ENCODE results near the gene TUBGCP2.
A peak's percentile ranks its signal among the peaks of the same experiment; 100 is the strongest.
"Not testable (repeated sequence)": the region's sequence is repeated elsewhere in the genome, so short reads cannot be mapped to it uniquely, and the experiment has no call there.

Gene TUBGCP2

DNA sequence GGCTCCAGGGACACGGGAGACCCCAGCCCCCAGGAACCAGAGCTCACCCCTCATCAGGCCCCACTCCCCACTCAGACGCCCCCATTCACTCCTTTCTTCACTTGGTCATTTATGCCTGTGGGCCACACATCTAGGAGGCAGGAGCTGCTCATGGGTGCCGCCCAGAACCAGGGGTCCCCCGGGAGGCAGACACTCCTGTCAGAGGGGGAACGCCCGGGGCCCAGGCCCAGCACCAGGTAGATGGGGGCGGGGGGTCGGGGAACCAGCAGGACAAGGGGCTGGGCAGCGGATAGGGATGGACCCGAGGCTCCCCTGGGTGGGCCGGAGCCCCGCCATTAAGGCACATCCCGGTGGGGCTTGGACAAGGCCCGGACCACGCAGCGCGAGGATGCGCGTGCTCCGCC, 16.2 kb upstream of the TUBGCP2 start:
- no peak for DNase-seq

DNA sequence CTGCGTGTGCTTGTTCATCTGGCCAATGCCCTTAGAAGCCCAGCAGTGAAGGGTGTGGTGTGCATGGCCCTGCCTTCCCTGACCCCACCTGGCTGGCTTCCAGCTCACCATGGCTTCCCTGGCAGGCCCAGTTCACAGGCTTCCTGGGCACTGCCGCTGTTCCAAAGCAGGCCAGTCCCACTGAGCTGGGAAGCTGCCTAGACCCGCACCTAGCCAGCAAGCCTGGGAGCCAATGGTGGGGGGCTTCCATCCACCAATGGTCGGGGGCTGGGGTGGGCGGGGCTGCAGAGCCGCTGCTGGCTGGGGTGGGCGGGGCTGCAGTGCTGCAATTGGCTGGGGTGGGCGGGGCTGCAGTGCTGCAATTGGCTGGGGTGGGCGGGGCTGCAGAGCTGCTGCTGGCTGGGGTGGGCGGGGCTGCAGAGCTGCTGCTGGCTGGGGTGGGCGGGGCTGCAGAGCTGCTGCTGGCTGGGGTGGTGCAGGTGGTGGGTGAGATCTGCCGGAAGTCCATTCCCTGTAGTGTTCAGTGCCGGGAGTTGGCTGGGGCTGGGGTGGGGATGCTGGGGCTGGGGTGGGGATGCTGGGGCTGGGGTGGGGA, 15.6 kb upstream of the TUBGCP2 start:
- DNase-seq: peak; percentile 70

DNA sequence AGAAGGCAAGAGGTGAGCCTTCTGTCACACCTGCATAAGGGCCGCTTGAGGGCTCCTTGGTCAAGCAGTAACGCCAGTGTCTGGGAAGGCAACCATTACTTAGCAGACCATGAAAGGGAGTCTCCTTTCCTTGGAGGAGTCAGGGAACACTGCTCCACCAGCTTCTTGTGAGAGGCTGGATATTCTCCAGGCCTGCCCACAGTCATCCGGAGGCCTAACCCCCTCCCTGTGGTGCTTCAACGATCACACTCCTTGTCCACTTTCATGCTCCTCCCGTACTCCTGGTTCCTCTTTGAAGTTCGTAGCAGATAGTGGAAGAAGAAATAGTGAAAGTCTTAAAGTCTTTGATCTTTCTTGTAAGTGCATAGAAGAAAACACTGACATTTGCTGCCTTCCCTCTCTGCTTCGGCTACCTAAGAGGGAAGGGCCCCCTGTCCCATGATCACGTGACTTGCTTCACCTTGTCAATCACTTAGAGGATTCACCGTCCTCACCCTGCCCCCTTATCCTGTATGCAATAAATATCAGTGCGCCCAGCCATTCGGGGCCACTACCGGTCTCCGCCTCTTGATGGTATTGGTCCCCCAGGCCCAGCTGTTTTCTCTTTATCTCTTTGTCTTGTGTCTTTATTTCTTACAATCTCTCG, 13.5 kb upstream of the TUBGCP2 start:
- DNase-seq: not testable (repeated sequence)

DNA sequence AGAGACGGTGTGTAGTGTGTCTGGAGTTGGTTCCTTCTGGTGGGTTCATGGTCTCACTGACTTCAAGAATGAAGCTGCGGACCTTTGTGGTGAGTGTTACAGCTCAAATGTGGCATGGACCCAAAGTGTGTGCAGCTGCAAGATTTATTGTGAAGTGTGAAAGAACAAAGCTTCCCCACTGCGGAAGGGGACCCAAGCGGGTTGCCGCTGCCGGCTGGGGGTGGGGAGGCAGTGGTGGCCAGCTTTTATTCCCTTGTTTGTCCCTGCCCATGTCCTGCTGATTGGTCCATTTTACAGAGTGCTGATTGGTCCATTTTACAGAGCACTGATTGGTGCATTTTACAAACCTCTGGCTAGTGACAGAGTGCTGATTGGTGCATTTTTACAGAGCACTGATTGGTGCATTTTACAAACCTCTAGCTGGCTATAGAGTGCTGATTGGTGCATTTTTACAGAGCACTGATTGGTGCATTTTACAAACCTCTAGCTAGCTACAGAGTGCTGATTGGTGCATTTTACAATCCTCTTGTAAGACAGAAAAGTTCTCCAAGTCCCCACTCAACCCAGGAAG, 12.3 kb upstream of the TUBGCP2 start:
- not testable (repeated sequence) for DNase-seq

DNA sequence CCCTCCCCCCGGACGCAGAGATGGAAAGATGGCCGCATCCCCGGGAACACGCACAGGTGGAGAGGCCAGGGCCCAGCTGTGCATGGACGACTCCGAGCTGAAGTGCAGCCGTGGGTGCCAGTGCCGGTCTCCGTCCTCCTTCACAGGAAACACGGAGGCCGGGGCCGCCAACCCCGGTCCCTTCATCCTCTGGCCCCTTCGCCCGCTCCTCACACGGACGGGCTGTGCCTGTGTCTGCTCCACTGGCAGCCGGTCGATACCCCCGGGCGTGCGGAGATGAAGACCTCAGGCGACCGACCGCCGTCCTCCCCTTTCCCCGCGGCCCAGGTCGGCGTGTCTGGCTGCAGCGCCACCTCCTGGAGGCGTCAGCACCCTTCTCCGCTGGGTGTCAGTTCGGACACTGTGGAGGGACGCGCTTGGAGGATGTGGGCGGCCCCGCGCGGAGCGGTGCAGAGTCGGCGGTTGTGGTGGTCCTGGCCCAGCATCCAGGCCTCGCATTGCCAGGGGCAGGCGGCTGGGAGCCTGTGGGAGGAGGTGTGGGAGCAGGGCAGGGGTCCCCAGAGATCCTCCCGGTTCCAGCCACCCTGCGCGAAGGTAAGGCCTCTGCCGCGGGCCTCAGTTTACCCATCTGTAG, 9.9 kb upstream of the TUBGCP2 start:
- peak; percentile 26 for DNase-seq

DNA sequence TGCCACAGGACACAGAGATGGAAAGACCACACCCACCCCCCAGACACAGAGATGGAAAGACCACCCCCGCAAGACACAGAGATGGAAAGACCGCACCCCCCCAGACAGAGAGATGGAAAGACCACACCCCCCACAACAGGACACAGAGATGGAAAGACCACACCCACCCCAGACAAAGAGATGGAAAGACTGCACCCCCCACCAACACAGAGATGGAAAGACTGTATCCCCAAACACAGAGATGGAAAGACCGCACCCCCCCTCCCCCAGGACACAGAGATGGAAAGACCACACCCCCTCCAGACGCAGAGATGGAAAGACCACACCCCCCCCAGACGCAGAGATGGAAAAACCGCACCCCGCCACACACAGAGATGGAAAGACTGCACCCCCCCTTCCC, 8.1 kb upstream of the TUBGCP2 start:
- DNase-seq: no peak

DNA sequence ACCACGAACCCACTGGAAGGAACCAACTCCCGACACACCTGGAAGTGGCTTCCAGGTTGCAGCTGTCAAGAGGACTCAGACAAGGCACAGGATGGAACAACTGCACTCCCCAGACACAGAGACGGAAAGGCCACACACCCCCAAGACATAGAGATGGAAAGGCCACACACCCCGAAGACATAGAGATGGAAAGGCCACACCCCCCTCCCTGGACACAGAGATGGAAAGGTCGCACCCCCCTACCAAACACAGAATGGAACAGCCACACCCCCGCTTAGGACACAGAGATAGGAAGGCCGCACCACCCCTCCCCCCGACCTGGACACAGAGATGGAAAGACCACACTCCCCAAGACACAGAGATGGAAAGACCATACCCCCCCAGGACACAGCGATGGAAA, 7.6 kb upstream of the TUBGCP2 start:
- DNase-seq: no peak

DNA sequence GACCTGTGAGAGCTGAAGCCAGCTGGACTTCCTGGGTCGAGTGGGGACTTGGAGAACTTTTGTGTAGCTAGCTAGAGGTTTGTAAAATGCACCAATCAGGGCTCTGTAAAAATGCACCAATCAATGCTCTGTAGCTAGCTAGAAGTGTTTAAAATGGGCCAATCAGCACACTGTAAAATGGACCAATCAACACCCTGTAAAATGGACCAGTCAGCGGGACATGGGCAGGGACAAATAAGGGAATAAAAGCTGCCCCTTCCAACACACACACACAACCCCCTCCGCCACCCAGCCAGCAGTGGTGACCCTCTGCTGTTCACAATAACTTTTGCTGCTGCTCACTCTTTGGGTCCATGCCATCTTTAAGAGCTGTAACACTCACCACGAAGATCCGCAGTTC, 7.2 kb upstream of the TUBGCP2 start:
- DNase-seq: no peak

DNA sequence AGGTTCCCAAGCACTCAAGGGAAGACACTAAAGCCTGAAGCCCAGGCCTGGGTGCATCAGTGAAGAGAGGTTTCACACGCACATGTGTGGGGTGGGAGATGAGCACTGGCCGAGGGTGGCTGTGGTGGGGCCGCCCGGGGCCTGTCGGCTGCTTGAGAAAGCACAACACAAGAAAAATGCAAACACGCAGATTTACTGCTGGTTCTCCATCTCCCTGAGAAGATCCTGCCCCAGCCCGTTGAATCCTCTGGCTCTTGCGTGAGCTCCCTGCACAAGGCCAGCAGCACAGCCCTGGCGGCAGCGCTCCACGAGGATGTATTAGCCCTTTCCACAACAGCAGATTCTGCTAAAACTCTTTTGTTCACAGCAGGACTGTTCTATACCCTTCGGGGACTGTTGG, 6.2 kb upstream of the TUBGCP2 start:
- DNase-seq: no peak

DNA sequence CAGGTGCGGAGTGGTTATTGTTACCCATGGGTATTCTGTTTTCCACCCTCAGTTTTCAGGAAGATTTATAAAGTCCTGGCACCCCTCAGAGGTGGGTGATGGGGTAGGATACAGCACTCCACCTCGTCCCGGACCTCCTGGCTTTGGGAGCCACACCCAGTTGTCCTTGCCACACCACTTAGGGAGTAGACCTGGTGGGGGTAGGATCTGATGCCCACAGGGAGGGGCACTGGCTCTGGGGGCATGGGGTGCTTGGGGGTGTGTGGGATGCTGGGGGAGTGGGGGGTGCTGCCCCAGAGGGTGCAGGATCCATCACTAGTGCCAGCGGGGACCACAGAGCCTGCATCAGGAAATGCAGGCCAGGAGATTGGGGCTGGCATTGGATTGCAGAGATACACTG, 4.5 kb upstream of the TUBGCP2 start:
- DNase-seq: no peak

DNA sequence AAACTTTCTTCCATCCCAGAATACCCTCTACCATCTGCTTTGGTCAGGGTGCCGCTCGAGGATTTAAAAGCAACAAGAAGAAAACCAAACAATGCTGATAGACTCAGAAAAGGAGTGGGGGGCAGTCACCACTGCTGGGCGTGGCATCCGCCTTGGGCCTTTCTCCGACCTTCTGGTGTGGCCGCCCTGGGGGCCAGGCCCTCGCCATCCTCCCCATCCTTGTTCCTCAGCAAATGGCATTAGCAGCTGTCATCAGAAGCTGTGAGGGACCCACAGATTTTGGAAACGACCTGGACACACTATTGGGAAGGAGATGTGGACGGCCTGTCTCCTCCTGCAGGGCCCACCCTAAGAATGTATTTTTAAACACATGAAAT, 4.1 kb upstream of the TUBGCP2 start:
- DNase-seq: no peak

DNA sequence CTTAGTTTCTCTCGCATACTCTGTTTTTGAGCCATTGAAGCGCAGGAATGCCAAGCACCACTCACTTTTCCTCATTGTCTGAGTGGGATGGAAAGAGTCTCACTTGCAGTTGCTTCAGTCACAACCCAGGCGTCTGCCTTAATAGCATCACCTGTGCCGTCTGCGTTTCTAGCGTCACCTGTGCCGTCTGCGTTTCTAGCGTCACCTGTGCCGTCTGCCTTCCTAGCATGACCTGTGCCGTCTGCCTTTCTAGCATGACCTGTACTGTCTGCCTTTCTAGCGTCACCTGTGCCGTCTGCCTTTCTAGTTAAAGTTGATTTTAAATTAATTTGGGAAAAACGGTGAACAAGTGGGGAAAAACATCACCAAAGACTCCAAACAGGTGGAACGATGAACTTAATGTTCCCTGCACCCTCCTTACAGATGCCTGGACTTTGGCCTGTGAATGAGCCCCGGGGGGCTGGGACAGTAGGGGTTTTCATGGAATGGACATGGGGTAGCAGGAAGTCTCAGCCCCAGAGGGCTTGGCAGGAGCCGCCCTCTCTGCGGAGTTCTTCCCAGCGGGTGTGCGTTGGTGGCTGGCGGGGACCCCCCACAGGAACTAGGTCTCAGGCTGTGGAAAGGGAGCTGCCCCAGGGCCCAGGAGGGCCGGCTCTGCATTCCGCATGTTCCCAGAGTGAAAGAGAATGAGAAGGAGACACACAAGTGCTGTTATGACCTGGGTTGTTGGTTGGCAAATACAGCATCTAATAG, 3.5 kb upstream of the TUBGCP2 start:
- no peak for DNase-seq

DNA sequence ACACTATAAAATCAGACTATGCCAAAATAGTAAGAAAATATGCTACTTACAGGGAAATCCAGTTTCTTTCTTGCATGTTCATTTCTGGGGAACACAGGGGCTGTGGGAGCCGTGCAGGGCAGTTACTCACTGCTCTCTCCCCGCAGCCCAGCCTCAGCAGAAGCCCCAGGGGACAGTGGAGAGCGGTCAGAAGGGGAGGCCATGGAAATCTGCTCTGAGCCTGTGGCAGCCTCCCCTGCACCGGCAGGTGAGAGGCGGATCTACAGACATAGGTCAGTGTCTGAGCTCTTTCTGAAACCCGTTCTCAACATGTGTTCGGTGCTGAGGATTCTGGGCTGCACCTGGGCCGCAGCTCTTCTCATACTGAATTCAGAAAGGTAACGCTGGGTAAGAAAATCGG, 2.9 kb upstream of the TUBGCP2 start:
- no peak for DNase-seq

DNA sequence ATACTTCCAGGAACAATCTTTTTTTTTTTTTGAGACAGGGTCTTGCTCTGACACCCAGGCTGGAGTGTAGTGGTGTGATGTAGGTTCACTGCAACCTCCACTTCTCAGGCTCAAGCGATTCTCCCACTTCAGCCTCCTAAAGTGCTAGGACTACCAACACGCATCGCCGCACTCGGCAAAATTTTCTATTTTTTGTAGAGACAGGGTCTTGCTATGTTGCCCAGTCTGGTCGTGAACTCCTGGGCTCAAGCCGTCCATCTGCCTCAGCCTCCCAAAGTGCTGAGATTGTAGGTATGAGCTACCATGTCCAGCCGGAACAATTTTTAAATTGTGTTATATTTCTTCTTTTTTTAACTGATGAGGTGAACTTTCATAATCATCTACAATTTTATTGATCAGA, 2.1 kb upstream of the TUBGCP2 start:
- DNase-seq: no peak

DNA sequence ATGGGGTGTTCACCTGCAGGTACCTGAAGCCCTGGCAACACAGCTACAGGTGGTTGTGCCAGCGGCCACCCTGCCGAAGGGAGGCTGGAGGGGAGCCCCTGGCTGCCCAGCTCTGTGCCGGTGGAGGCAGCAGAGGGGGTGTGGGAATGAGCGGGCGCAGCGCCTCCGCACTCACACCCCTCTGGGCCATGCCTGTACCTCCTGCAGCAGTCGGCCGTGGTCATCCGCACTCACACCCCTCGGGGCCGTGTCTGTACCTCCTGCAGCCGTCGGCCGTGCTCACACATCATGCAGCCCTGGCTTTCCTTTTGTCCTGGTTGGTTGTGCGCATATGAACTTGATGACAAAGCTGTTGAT, 1.7 kb upstream of the TUBGCP2 start:
- no peak for DNase-seq

DNA sequence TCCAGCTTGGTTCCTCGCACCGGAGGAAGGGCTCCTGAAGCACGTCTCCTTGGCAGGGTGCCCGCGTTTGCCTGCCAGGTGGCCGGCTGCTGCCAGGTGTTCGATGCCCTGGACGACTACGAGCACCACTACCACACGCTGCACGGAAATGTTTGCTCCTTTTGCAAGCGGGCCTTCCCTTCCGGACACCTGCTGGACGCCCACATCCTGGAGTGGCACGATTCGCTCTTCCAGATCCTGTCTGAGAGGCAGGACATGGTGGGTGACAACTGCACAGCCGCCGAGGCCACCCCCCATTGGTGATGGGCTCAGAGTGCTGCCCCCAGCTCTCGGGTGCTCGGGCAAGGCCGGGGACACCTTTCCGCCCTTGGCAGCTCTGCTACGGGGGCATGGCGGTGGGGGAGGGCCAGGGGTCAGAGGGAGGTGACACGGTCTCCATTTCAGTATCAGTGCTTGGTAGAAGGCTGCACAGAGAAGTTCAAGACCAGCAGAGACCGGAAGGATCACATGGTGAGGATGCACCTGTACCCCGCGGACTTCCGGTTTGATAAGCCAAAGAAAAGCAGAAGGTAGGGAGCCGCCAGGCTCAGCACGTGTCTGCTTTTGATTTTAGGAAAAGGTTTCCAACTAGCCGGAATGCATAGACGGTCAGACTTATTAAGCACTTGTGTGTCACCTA, 1.2 kb upstream of the TUBGCP2 start:
- peak; percentile 50 for DNase-seq

DNA sequence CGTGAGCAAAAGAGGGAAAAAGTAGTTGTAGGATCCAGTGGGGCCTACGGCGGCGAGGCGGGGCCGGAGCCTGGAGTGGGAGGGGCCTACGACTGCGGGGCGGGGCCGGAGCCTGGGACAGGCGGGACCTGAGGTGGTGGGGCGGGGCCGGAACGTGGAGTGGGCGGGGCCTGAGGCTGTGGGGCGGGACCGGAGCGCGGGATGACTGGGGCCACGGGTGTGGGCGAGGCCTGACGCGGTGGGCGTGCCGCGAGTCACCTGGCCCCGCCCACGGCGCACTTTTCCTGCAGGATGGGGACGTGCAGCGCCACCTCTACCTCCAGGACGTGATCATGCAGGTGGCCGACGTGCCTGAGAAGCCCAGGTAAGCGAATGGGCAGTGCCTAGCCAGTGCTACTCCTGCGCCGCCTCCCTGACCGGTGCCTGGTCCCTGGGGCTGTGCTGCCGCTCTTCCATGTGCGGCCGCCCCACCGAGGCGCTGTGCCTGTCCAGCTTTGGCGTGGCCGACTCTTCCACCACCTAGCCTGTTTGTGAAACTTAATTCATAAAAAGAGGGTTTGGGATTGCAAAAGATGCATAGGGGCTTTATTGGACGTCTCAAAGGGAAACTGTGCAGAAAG, 538 bp upstream of the TUBGCP2 start:
- DNase-seq: peak; percentile 71

DNA sequence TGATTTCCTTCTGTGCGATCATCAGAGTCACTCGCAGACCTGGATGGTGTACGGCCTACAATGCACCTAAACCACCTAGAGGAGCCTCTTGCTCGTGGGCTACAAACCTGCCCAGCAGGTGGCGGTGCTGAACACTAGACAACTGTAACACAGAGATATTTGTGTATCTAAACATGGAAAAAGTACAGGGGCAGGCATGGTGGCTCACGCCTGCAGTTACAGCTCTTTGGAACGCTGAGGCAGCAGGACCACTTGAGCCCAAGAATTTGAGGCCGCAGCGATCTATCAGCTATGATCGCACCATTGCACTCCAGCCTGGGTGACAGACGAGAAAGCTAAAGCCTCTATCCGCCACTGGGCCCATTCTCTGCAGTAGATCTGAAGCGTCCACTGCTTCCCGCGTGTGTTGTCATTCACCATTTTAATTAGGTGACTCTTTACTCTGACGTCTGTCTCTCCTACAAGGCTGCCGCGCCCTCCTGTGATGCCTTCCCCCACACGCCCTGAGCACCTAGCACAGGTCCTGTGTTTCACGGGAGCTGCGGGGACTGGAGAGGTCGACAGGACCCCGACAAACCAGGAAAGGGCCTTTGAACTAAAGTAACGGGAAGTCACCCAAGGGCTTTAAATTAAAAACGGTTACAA, 774 bp downstream of the TUBGCP2 start:
- DNase-seq: no peak

DNA sequence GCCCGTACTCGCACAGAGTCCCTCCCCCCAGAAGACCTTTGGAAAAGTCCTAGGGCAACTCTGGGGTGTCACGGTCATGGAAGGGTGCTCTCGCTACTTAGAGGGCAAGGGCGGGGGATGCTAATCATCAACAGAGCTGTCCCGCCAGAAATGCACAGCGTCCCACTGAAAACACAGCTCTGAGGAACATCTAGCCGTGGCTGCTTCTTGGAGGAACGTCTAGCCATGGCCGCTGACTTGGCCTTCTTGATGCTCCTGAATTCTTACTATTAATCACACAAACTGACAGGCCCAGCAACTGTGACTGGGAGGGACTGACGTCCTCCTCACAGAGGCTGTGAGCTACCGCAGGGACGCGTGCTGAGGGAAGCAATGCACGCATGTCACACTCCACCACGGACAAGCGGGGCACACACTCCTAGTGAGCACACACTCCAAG, 1.7 kb downstream of the TUBGCP2 start:
- DNase-seq: no peak

DNA sequence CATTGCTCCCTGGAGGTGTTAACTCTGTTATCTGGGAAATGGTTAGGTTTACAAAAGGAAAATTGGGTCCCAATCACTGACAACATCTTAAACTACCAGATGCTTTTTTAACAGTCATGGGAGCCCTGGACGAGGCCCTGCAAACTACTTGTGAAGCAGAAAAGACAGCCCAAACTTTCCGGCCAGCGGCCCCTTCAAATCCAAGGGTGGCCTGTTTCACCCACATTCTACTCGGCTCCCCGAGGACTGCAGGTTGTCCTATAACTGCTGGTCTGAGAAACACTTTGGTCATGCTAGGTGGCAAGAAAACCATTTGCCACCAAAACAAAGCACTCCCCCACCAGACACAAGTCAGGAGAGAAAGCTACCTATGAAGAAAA, 2.6 kb downstream of the TUBGCP2 start:
- no peak for DNase-seq

DNA sequence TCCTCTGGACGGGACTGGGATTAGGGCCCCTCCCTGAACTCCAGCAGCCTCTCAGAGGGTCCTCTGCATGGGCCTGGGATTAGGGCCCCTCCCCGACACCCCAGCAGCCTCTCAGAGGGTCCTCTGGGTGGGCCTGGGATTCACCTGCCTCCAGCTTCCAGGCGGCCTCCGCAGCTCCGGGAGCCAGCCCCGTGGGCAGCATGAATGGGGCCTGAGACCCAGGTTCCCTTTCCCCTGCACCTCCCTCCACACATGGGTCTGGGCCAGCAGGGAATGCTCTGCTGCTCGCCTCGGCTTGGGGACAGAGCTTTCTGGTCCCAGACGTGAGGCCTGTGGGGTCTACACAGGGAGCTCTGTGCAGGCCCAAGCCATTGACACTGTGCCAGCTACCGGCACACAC, 5.5 kb downstream of the TUBGCP2 start:
- DNase-seq: no peak

DNA sequence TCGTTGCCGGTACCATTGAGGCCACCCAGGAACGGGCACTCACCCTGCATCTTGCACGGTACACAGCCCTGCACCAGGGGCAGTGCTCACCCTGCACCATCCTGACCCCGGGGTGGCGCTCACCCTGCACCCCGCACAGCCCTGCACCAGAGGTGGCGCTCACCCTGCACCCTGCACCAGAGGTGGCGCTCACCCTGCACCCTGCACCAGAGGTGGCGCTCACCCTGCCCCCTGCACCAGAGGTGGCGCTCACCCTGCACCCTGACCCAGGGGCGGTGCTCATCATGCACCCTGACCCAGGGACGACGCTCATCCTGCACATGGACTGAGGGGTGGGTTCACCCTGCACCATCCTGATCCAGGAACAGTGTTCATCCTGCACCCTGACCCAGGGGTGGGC, 6.4 kb downstream of the TUBGCP2 start:
- no peak for DNase-seq
